Astrocyte of the cerebellum (primary cell): ENCODE data around the gene TLK2.
A peak's percentile ranks its signal among the peaks of the same experiment; 100 is the strongest.

Experiments used
- DNase-seq: peaks from one replicate; pipeline ENCODE4 v3.0.0-alpha.2; 2011; ENCODE audit warnings: low read depth
- H3K4me3 ChIP-seq: 2 replicates; pipeline ENCODE4 v1.5.1; 2011; ENCODE audit warnings: mild to moderate bottlenecking, low read depth, low read length, moderate library complexity
- in situ Hi-C: cut with HindIII; loops from 2 replicates; pipeline ENCODE4 v1.10.0; 2017; ENCODE audit warnings: low sequenced_read_pairs
- TF ChIP-seq, protein P1 (sequence below): IDR thresholded peaks from 2 replicates; pipeline ENCODE4 v1.5.1; 2012; ENCODE audit warnings: low read length, low read depth, moderate library complexity, mild to moderate bottlenecking; ENCODE audit errors: missing control alignments

The TLK2 gene

GRCh38 chr17:62614142-62614541 is 135.5 kb downstream of the TLK2 start:
- in situ Hi-C loops, result no loop called here
- no peak overlapping the region for H3K4me3 ChIP-seq
- DNase-seq, result peak; percentile 70
- TF ChIP-seq, protein P1, sequence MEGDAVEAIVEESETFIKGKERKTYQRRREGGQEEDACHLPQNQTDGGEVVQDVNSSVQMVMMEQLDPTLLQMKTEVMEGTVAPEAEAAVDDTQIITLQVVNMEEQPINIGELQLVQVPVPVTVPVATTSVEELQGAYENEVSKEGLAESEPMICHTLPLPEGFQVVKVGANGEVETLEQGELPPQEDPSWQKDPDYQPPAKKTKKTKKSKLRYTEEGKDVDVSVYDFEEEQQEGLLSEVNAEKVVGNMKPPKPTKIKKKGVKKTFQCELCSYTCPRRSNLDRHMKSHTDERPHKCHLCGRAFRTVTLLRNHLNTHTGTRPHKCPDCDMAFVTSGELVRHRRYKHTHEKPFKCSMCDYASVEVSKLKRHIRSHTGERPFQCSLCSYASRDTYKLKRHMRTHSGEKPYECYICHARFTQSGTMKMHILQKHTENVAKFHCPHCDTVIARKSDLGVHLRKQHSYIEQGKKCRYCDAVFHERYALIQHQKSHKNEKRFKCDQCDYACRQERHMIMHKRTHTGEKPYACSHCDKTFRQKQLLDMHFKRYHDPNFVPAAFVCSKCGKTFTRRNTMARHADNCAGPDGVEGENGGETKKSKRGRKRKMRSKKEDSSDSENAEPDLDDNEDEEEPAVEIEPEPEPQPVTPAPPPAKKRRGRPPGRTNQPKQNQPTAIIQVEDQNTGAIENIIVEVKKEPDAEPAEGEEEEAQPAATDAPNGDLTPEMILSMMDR, result no peak

- in situ Hi-C loops, result loop anchor here (5.0 kb wide), 1 partner anchor 77 kb away; no protein-coding TSS in a partner anchor
- no peak overlapping the region for H3K4me3 ChIP-seq
- DNase-seq, result no peak
- TF ChIP-seq, protein P1, result no peak
Measured at GRCh38 chr17:62615503-62615902, 136.9 kb downstream of the TLK2 start.

- no peak for DNase-seq
- in situ Hi-C loops, result loop anchor here (5.0 kb wide), 1 partner anchor 75 kb away; no protein-coding TSS in a partner anchor
- H3K4me3 ChIP-seq, result no peak overlapping the region
- TF ChIP-seq, protein P1, result no peak
Measured at GRCh38 chr17:62616993-62617893, 138.6 kb downstream of the TLK2 start.

- H3K4me3 ChIP-seq, result no peak overlapping the region
- DNase-seq, result no peak
- TF ChIP-seq, protein P1, result no peak
- in situ Hi-C loops, result loop anchor here (5.0 kb wide), 1 partner anchor 74 kb away; no protein-coding TSS in a partner anchor
Measured at GRCh38 chr17:62617894-62618472, 139.4 kb downstream of the TLK2 start.

DNA sequence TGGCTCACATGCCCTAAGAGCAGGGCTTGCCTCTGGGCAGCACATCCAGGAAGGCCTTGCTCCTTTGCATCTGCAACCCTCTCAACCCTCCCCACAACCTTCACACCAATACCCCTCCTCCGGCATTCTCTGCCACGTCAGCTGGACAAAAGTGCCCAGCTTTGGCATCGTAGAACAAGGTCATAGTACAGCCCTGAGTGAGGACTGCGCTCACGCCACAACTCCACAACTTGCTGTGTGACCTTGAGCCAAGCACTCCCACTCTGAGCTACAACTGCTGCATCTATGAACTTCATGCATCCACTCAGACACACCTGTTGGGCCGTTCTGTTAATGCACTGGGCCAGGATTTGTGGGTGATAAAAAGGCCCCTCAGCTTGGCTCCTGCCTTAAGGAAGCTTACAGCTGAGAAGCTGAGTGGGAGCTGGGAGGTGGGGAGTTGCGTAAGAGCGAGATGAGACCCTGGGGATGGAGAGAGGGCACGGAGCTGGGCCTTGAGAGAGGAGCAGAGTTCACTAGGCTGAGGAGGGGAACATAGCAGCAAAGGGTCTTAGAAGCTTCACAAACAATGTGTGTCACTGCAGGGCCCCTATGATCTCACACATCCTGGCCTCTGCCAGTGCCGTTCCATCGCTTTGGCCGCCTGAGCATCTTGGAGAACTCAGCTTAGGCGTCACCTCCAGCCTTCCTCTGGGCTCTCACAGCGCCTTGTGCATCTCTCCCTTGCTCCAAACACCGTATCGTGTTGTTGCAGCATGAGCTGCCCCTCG is 140.2 kb downstream of the TLK2 start:
- no peak for DNase-seq
- H3K4me3 ChIP-seq, result no peak overlapping the region
- TF ChIP-seq, protein P1, result no peak
- in situ Hi-C loops, result loop anchor here (5.0 kb wide), 1 partner anchor 73 kb away; no protein-coding TSS in a partner anchor
